ENCODE measurements around the gene GRIK2. TPM values are rescaled to one million over a fixed set of nuclear protein-coding genes. Genes with fewer than 3 reads are reported as not detected.
"Not testable (repeated sequence)": the region's sequence is repeated elsewhere in the genome, so short reads cannot be mapped to it uniquely, and the experiment has no call there.

The GRIK2 gene
- total RNA-seq = 1 to 10 TPM in 3 of 4 donors, not detected in 1; 1.6 to 8.9 (median 8.6) TPM

- Histone ChIP-seq H3K4me3 (peak within 1 kb of the TSS in 2 of 4 donors; percentile 26 to 34), H3K4me1 (peaks cover 0 to 14% (median 0%) of the 10 kb centered on the region in 4 donors), H3K27ac (no peak within 1 kb of the TSS), H3K9me3 (no peaks in the 10 kb centered on the region), H3K27me3 (no peaks in the 10 kb centered on the region), H3K36me3 (no peaks in the 10 kb centered on the region)
- TF ChIP-seq POLR2A (IDR thresholded peaks at IDR 0.05) (no peak), CTCF (IDR thresholded peaks at IDR 0.05) (no peak)
- DNase-seq = peak in 2 of 3 donors; percentile 43 to 48
Measured at GRCh38 chr6:101393251-101393828, at the start of gene GRIK2. Gene GRIK2, plus strand, starts transcription at chr6:101393708.

GRCh38 chr6:101344885-101345284 lies 48.6 kb upstream of the GRIK2 start:
- no peak for TF ChIP-seq POLR2A (IDR thresholded peaks at IDR 0.05)
- Histone ChIP-seq H3K27me3 (no peaks in the 10 kb centered on the region), H3K4me1 (no peaks in the 10 kb centered on the region), H3K36me3 (no peaks in the 10 kb centered on the region), H3K4me3 (no peak overlapping the region), H3K27ac (no peak overlapping the region), H3K9me3 (no peaks in the 10 kb centered on the region)
- no peak for DNase-seq

- no peak for DNase-seq
- H3K9me3 ChIP-seq = no peaks in the 10 kb centered on the region
- no peak overlapping the region for H3K4me3 ChIP-seq
- no peaks in the 10 kb centered on the region for H3K4me1 ChIP-seq
- TF ChIP-seq CTCF (IDR thresholded peaks at IDR 0.05) (no peak), POLR2A (IDR thresholded peaks at IDR 0.05) (no peak)
- no peak overlapping the region for H3K27ac ChIP-seq
- H3K36me3 ChIP-seq = no peaks in the 10 kb centered on the region
- no peaks in the 10 kb centered on the region for H3K27me3 ChIP-seq
Measured at GRCh38 chr6:101348816-101349215, 44.7 kb upstream of the GRIK2 start.

- not testable (repeated sequence) for H3K27me3 ChIP-seq, H3K4me3 ChIP-seq, H3K27ac ChIP-seq, H3K4me1 ChIP-seq, DNase-seq, H3K36me3 ChIP-seq, H3K9me3 ChIP-seq
Measured at GRCh38 chr6:101350631-101351030, 42.9 kb upstream of the GRIK2 start.

GRCh38 chr6:101351173-101351572 lies 42.3 kb upstream of the GRIK2 start:
- Histone ChIP-seq H3K4me3 (no peak overlapping the region), H3K27me3 (no peaks in the 10 kb centered on the region), H3K36me3 (no peaks in the 10 kb centered on the region), H3K4me1 (no peaks in the 10 kb centered on the region), H3K9me3 (no peaks in the 10 kb centered on the region), H3K27ac (no peak overlapping the region)
- TF ChIP-seq POLR2A (IDR thresholded peaks at IDR 0.05) = no peak
- TF ChIP-seq CTCF (IDR thresholded peaks at IDR 0.05) = no peak
- no peak for DNase-seq

GRCh38 chr6:101352316-101352715 lies 41.2 kb upstream of the GRIK2 start:
- no peaks in the 10 kb centered on the region for H3K4me1 ChIP-seq
- H3K36me3 ChIP-seq = no peaks in the 10 kb centered on the region
- H3K27me3 ChIP-seq = no peaks in the 10 kb centered on the region
- no peaks in the 10 kb centered on the region for H3K9me3 ChIP-seq
- TF ChIP-seq CTCF (IDR thresholded peaks at IDR 0.05) (no peak), POLR2A (IDR thresholded peaks at IDR 0.05) (no peak)
- no peak overlapping the region for H3K27ac ChIP-seq
- DNase-seq = no peak
- H3K4me3 ChIP-seq = no peak overlapping the region

- H3K36me3 ChIP-seq = no peaks in the 10 kb centered on the region
- DNase-seq = no peak
- TF ChIP-seq POLR2A (IDR thresholded peaks at IDR 0.05) = no peak
- TF ChIP-seq CTCF (IDR thresholded peaks at IDR 0.05) = no peak
- no peak overlapping the region for H3K27ac ChIP-seq
- H3K27me3 ChIP-seq = no peaks in the 10 kb centered on the region
- no peaks in the 10 kb centered on the region for H3K4me1 ChIP-seq
- H3K4me3 ChIP-seq = no peak overlapping the region
- no peaks in the 10 kb centered on the region for H3K9me3 ChIP-seq
Measured at GRCh38 chr6:101365181-101365580, 28.3 kb upstream of the GRIK2 start.

All from Peyer's patch (tissue), 4 donors.